K562 (cell line): ENCODE results near the gene C19orf44. TPM values are rescaled to one million over a fixed set of nuclear protein-coding genes. Genes with fewer than 3 reads are reported as not detected.

Experiments used
- ARHGAP35 ChIP-seq: fragments of 450-650 bp; IDR thresholded peaks from 2 replicates; pipeline ENCODE4 v1.6.1; 2018; ENCODE audit not compliant: partially characterized antibody
- ARNT ChIP-seq, 2 experiments: fragments of 450-650 bp; IDR thresholded peaks; 2 replicates each; pipeline ENCODE4 v1.6.1; 2016; ENCODE audit warnings: mild to moderate bottlenecking in 1 of 2
- CBFB ChIP-seq: sonication (generic); formaldehyde crosslinking; IDR thresholded peaks from 2 replicates; pipeline ENCODE4 v1.4.0; 2020; ENCODE audit warnings: mild to moderate bottlenecking, missing genetic modification reagents
- DACH1 ChIP-seq: fragments of 450-650 bp; IDR thresholded peaks from 2 replicates; pipeline ENCODE4 v1.6.1; 2018; ENCODE audit not compliant: partially characterized antibody
- EZH2 ChIP-seq: IDR thresholded peaks from 2 replicates; pipeline ENCODE4 v1.6.1; 2012; ENCODE audit warnings: low read depth, mild to moderate bottlenecking, inconsistent platforms, low read length, borderline replicate concordance
- HINFP ChIP-seq: fragments of 450-650 bp; conservative IDR thresholded peaks from 2 replicates; pipeline ENCODE4 v1.6.1; 2016; ENCODE audit warnings: missing genetic modification characterization, low read depth, mild to moderate bottlenecking, control low read depth, missing compliant biosample characterization
- ID3 ChIP-seq, 2 experiments: fragments of 250-450 bp in 1 of 2; fragments of 450-650 bp in 1 of 2; sonication (Bioruptor Pico) in 1 of 2; IDR thresholded peaks; 2 replicates each; pipeline versions ENCODE4 v1.6.1 to v1.8.0; 2016 to 2021; ENCODE audit warnings: mild to moderate bottlenecking in 2 of 2, moderate library complexity in 2 of 2, missing compliant biosample characterization in 1 of 2, missing genetic modification characterization in 1 of 2
- MAFF ChIP-seq: IDR thresholded peaks from 2 replicates; pipeline ENCODE4 v1.6.1; 2012; ENCODE audit warnings: low read length, improper control_type of control experiment
- MECOM ChIP-seq: fragments of 250-450 bp; sonication (Bioruptor Pico); IDR thresholded peaks from 2 replicates; pipeline ENCODE4 v1.8.0; 2022; ENCODE audit warnings: inconsistent platforms
- MLX ChIP-seq, 2 experiments: fragments of 450-650 bp in 1 of 2; sonication (generic) in 1 of 2; formaldehyde crosslinking; conservative IDR thresholded peaks; 2 replicates each; pipeline versions ENCODE4 v1.4.0 to v1.8.1; 2020 to 2022; ENCODE audit warnings: mild to moderate bottlenecking in 1 of 2, missing genetic modification reagents in 1 of 2
- NCOA2 ChIP-seq, 2 experiments: fragments of 450-650 bp; IDR thresholded peaks; 2 replicates each; pipeline ENCODE4 v1.6.1; 2018; ENCODE audit warnings: mild to moderate bottlenecking in 2 of 2, moderate library complexity in 1 of 2; ENCODE audit not compliant: partially characterized antibody in 2 of 2
- NCOA6 ChIP-seq: fragments of 450-650 bp; IDR thresholded peaks from 2 replicates; pipeline ENCODE4 v1.6.1; 2017; ENCODE audit warnings: mild to moderate bottlenecking
- RAD21 ChIP-seq, 2 experiments: fragments of 250-450 bp in 1 of 2; fragments of 450-650 bp in 1 of 2; sonication (Bioruptor Pico) in 1 of 2; formaldehyde crosslinking in 1 of 2; IDR thresholded peaks in 1 of 2; conservative IDR thresholded peaks in 1 of 2; 2 replicates each; pipeline versions ENCODE4 v1.4.0 to v1.8.0; 2020 to 2022; ENCODE audit warnings: mild to moderate bottlenecking in 2 of 2, moderate library complexity in 1 of 2
- RFX1 ChIP-seq: fragments of 450-650 bp; IDR thresholded peaks from 2 replicates; pipeline ENCODE4 v1.6.1; 2016; ENCODE audit warnings: mild to moderate bottlenecking, moderate library complexity
- RFX7 ChIP-seq: fragments of 250-450 bp; sonication (Bioruptor Pico); IDR thresholded peaks from 2 replicates; pipeline ENCODE4 v1.5.1; 2021; ENCODE audit warnings: mild to moderate bottlenecking
- SAFB2 ChIP-seq: fragments of 200-400 bp; formaldehyde crosslinking; IDR thresholded peaks from 2 replicates; pipeline ENCODE4 v1.6.1; 2018; ENCODE audit warnings: borderline replicate concordance, low read length, low read depth, moderate library complexity; ENCODE audit not compliant: severe bottlenecking
- SAP30 ChIP-seq: fragments of 200-600 bp; sonication (generic); IDR thresholded peaks from 2 replicates; pipeline ENCODE4 v1.6.1; 2012; ENCODE audit warnings: borderline replicate concordance, low read depth, mild to moderate bottlenecking, moderate library complexity, low read length, control low read depth, inconsistent platforms; ENCODE audit not compliant: insufficient read depth, poor library complexity, severe bottlenecking
- SUPT5H ChIP-seq: fragments of 450-650 bp; IDR thresholded peaks from 2 replicates; pipeline ENCODE4 v1.6.1; 2016
- TEAD1 ChIP-seq, 2 experiments: fragments of 450-650 bp in 1 of 2; sonication (generic) in 1 of 2; formaldehyde crosslinking; IDR thresholded peaks; 2 replicates each; pipeline versions ENCODE4 v1.4.0 to v1.8.0; 2020 to 2022; ENCODE audit warnings: mild to moderate bottlenecking in 2 of 2, missing genetic modification reagents in 1 of 2
- TSHZ1 ChIP-seq: fragments of 250-450 bp; sonication (Bioruptor Pico); IDR thresholded peaks from 2 replicates; pipeline ENCODE4 v1.4.0; 2020; ENCODE audit warnings: mild to moderate bottlenecking, moderate library complexity
- ZFX ChIP-seq: sonication (generic); formaldehyde crosslinking; IDR thresholded peaks from 2 replicates; pipeline ENCODE4 v1.8.0; 2022; ENCODE audit warnings: mild to moderate bottlenecking, missing genetic modification reagents, moderate library complexity
- ZNF174 ChIP-seq: fragments of 250-450 bp; sonication (Bioruptor Pico); IDR thresholded peaks from 2 replicates; pipeline ENCODE4 v1.4.0; 2020; ENCODE audit warnings: mild to moderate bottlenecking
- ZNF224 ChIP-seq: sonication (generic); formaldehyde crosslinking; IDR thresholded peaks from 2 replicates; pipeline ENCODE4 v1.8.0; 2022; ENCODE audit warnings: mild to moderate bottlenecking, missing genetic modification reagents
- polyA plus RNA-seq, 8 experiments: library from polyadenylated mRNA; depleted of rRNA in 4 of 8; stranded (reverse) in 5 of 8; unstranded in 3 of 8; fragments of >200 nt; fragmentation: Nextera tagmentation in 2 of 8; fragmentation: Illumina TruSeq in 1 of 8; extraction: Ambion mirVana in 2 of 8; extraction: Trizol in 1 of 8; gene quantifications; 2 replicates each; pipeline versions ENCODE4 v1.2.1 to v1.2.3, GENCODE V29; 2011 to 2014; ENCODE audit warnings: inconsistent platforms in 1 of 8, missing spikeins in 1 of 8
- total RNA-seq, 7 experiments: library from RNA; depleted of rRNA in 6 of 7; stranded (reverse); fragments of >200 nt in 6 of 7; fragmentation: Illumina TruSeq in 2 of 7; extraction: Trizol in 2 of 7; gene quantifications; 2 replicates each; pipeline versions ENCODE4 v1.2.1 to v1.2.3, GENCODE V29; 2011 to 2021; ENCODE audit warnings: low replicate concordance in 1 of 7

The C19orf44 gene
- total and polyA plus RNA-seq, 9 of the 15 experiments (the other 6 are each of a cell fraction or from before 2014, with no cell fraction given) = 0.41 to 7.7 (median 3.5) TPM

GRCh38 chr19:16446724-16447368 lies 49.3 kb upstream of the C19orf44 start (continued):
- no peak for TF ChIP-seq SAFB2
- TF ChIP-seq MAFF = no peak
- TF ChIP-seq ZFX (CRISPR knock-in tag) = peak; percentile 17
- no peak for TF ChIP-seq HINFP (tag)
- TF ChIP-seq RFX1 = no peak
- no peak for TF ChIP-seq DACH1
- TF ChIP-seq SUPT5H = no peak
- TF ChIP-seq RFX7 (CRISPR knock-in tag) = no peak
- TF ChIP-seq NCOA2 (IDR thresholded peaks at IDR 0.05; ENCODE audit: partially characterized antibody in 2 of 2) = no peak
- TF ChIP-seq MECOM (CRISPR knock-in tag) = no peak
- no peak for TF ChIP-seq EZH2
- TF ChIP-seq NCOA6 = no peak
- no peak for TF ChIP-seq ZNF174 (CRISPR knock-in tag)
- no peak for TF ChIP-seq MLX (CRISPR knock-in tag; conservative IDR thresholded peaks at IDR 0.05)
- TF ChIP-seq CBFB = no peak
- TF ChIP-seq TSHZ1 = no peak
- TF ChIP-seq SAP30 = no peak
- TF ChIP-seq RAD21 (CRISPR knock-in tag; conservative IDR thresholded peaks at IDR 0.05 in 1 of 2, IDR thresholded peaks at IDR 0.05 in 1 of 2) = no peak
- TF ChIP-seq ARNT (IDR thresholded peaks at IDR 0.05) = no peak
- TF ChIP-seq TEAD1 (CRISPR knock-in tag; IDR thresholded peaks at IDR 0.05) = peak; percentile 87 to 89
- no peak for TF ChIP-seq ZNF224 (CRISPR knock-in tag)
- no peak for TF ChIP-seq ARHGAP35
- TF ChIP-seq ID3 (CRISPR knock-in tag; IDR thresholded peaks at IDR 0.05) = no peak
- no peak for TF ChIP-seq ID3 (tag; IDR thresholded peaks at IDR 0.05)
